ENCODE results near the gene C11orf24. TPM values are rescaled to one million over a fixed set of nuclear protein-coding genes. Genes with fewer than 3 reads are reported as not detected.
A peak's percentile ranks its signal among the peaks of the same experiment; 100 is the strongest.

Gene C11orf24
- total RNA-seq, 1 donor from 2014 or later, result 9.7 TPM

GRCh38 chr11:68276861-68277260 is 5.1 kb upstream of the C11orf24 start:
- no peak overlapping the region for H3K27ac ChIP-seq
- H3K79me2 ChIP-seq (ENCODE audit: low read depth), result peaks cover 11% of the 10 kb centered on the region
- H4K20me1 ChIP-seq (ENCODE audit: low read depth), result no peaks in the 10 kb centered on the region
- Mint-ChIP-seq H3K27me3 (ENCODE audit: insufficient read depth, low read depth) (no peaks in the 10 kb centered on the region), H3K4me3 (no peak overlapping the region), H3K4me1 (peaks cover 8% of the 10 kb centered on the region), H3K27ac (no peak overlapping the region), H3K9me3 (no peaks in the 10 kb centered on the region), H3K36me3 (no peaks in the 10 kb centered on the region)
- no peak overlapping the region for H3K4me3 ChIP-seq
- no peak for DNase-seq (ENCODE audit: low spot score)
- TF ChIP-seq EZH2phosphoT487 (IDR thresholded peaks at IDR 0.05) (no peak), CTCF (IDR thresholded peaks at IDR 0.05) (no peak), EZH2 (IDR thresholded peaks at IDR 0.05) (no peak)
- no peak overlapping the region for H2AFZ ChIP-seq (replicated peaks)
- no peaks in the 10 kb centered on the region for H3K9me3 ChIP-seq (ENCODE audit: low read depth)
- H3K27me3 ChIP-seq, result no peaks in the 10 kb centered on the region
- no peak overlapping the region for H3K4me2 ChIP-seq
- peaks cover 8% of the 10 kb centered on the region for H3F3A ChIP-seq (ENCODE audit: low read depth)
- no peaks in the 10 kb centered on the region for H3K36me3 ChIP-seq
- no peak overlapping the region for H3K9ac ChIP-seq
- no peaks in the 10 kb centered on the region for H3K4me1 ChIP-seq

- Histone ChIP-seq H3F3A (ENCODE audit: low read depth) (peaks cover 8% of the 10 kb centered on the region), H3K36me3 (no peaks in the 10 kb centered on the region), H3K9ac (no peak overlapping the region), H4K20me1 (ENCODE audit: low read depth) (no peaks in the 10 kb centered on the region), H3K4me2 (no peak overlapping the region), H3K27ac (no peak overlapping the region), H3K79me2 (ENCODE audit: low read depth) (peaks cover 16% of the 10 kb centered on the region), H3K4me3 (no peak overlapping the region), H2AFZ (replicated peaks) (no peak overlapping the region), H3K4me1 (peaks cover under 1% of the 10 kb centered on the region), H3K27me3 (no peaks in the 10 kb centered on the region), H3K9me3 (ENCODE audit: low read depth) (no peaks in the 10 kb centered on the region)
- H3K27ac Mint-ChIP-seq, result no peak overlapping the region
- no peak for TF ChIP-seq EZH2 (IDR thresholded peaks at IDR 0.05)
- no peak for TF ChIP-seq CTCF (IDR thresholded peaks at IDR 0.05)
- TF ChIP-seq EZH2phosphoT487 (IDR thresholded peaks at IDR 0.05), result no peak
- H3K9me3 Mint-ChIP-seq, result no peaks in the 10 kb centered on the region
- no peak overlapping the region for H3K4me3 Mint-ChIP-seq
- H3K4me1 Mint-ChIP-seq, result peaks cover 11% of the 10 kb centered on the region
- H3K27me3 Mint-ChIP-seq (ENCODE audit: insufficient read depth, low read depth), result no peaks in the 10 kb centered on the region
- no peaks in the 10 kb centered on the region for H3K36me3 Mint-ChIP-seq
- no peak for DNase-seq (ENCODE audit: low spot score)
These were observed 4.1 kb upstream of the C11orf24 start for GRCh38 chr11:68275721-68276507.

GRCh38 chr11:68274306-68274705 is 2.5 kb upstream of the C11orf24 start:
- H3K36me3 ChIP-seq, result no peaks in the 10 kb centered on the region
- no peak overlapping the region for H3K27ac ChIP-seq
- DNase-seq (ENCODE audit: low spot score), result no peak
- Mint-ChIP-seq H3K4me1 (peaks cover 25% of the 10 kb centered on the region), H3K4me3 (peak overlapping the region; percentile 66), H3K27me3 (ENCODE audit: insufficient read depth, low read depth) (no peaks in the 10 kb centered on the region), H3K27ac (no peak overlapping the region), H3K36me3 (no peaks in the 10 kb centered on the region), H3K9me3 (no peaks in the 10 kb centered on the region)
- H3F3A ChIP-seq (ENCODE audit: low read depth), result peaks cover 8% of the 10 kb centered on the region
- H3K9me3 ChIP-seq (ENCODE audit: low read depth), result no peaks in the 10 kb centered on the region
- no peak overlapping the region for H3K4me3 ChIP-seq
- peaks cover 32% of the 10 kb centered on the region for H3K79me2 ChIP-seq (ENCODE audit: low read depth)
- no peak overlapping the region for H3K9ac ChIP-seq
- H4K20me1 ChIP-seq (ENCODE audit: low read depth), result no peaks in the 10 kb centered on the region
- peaks cover 5% of the 10 kb centered on the region for H3K4me1 ChIP-seq
- no peak overlapping the region for H3K4me2 ChIP-seq
- TF ChIP-seq EZH2 (IDR thresholded peaks at IDR 0.05), result no peak
- no peak for TF ChIP-seq CTCF (IDR thresholded peaks at IDR 0.05)
- TF ChIP-seq EZH2phosphoT487 (IDR thresholded peaks at IDR 0.05), result no peak
- H2AFZ ChIP-seq (replicated peaks), result no peak overlapping the region
- no peaks in the 10 kb centered on the region for H3K27me3 ChIP-seq

All from neural progenitor cell (in vitro differentiated cells).